Measurements from ENCODE around the gene SLCO3A1. TPM values are rescaled to one million over a fixed set of nuclear protein-coding genes. Genes with fewer than 3 reads are reported as not detected.

Gene SLCO3A1
- total RNA-seq, 1 donor from 2014 or later, result 2.7 TPM

GRCh38 chr15:92158426-92158825 is 304.9 kb downstream of the SLCO3A1 start:
- TF ChIP-seq CTCF (conservative IDR thresholded peaks at IDR 0.05; ENCODE audit: low read depth, low read length), result no peak
- no peak overlapping the region for H3K4me3 ChIP-seq (ENCODE audit: low read depth, low read length)
- DNase-seq (ENCODE audit: low read depth), result no peak

GRCh38 chr15:92159481-92159880 is 306.0 kb downstream of the SLCO3A1 start:
- TF ChIP-seq CTCF (conservative IDR thresholded peaks at IDR 0.05; ENCODE audit: low read depth, low read length), result no peak
- no peak overlapping the region for H3K4me3 ChIP-seq (ENCODE audit: low read depth, low read length)
- DNase-seq (ENCODE audit: low read depth), result no peak

- no peak for TF ChIP-seq CTCF (conservative IDR thresholded peaks at IDR 0.05; ENCODE audit: low read depth, low read length)
- DNase-seq (ENCODE audit: low read depth), result no peak
- no peak overlapping the region for H3K4me3 ChIP-seq (ENCODE audit: low read depth, low read length)
These were observed 306.7 kb downstream of the SLCO3A1 start for GRCh38 chr15:92159906-92160841.

GRCh38 chr15:92161039-92161670 is 307.6 kb downstream of the SLCO3A1 start:
- TF ChIP-seq CTCF (conservative IDR thresholded peaks at IDR 0.05; ENCODE audit: low read depth, low read length), result no peak
- no peak for DNase-seq (ENCODE audit: low read depth)
- no peak overlapping the region for H3K4me3 ChIP-seq (ENCODE audit: low read depth, low read length)

- H3K4me3 ChIP-seq (ENCODE audit: low read depth, low read length), result no peak overlapping the region
- DNase-seq (ENCODE audit: low read depth), result no peak
- no peak for TF ChIP-seq CTCF (conservative IDR thresholded peaks at IDR 0.05; ENCODE audit: low read depth, low read length)
These were observed 309.1 kb downstream of the SLCO3A1 start for GRCh38 chr15:92162657-92163056.

- DNase-seq (ENCODE audit: low read depth), result no peak
- no peak for TF ChIP-seq CTCF (conservative IDR thresholded peaks at IDR 0.05; ENCODE audit: low read depth, low read length)
- no peak overlapping the region for H3K4me3 ChIP-seq (ENCODE audit: low read depth, low read length)
These were observed 310.1 kb downstream of the SLCO3A1 start for GRCh38 chr15:92163641-92164040.
